NCI-H774 (cell line): Measurements from ENCODE around the gene PTBP1.
A peak's percentile ranks its signal among the peaks of the same experiment; 100 is the strongest.

Source experiments
- DNase-seq: peaks from one replicate; lab custom pipeline; 2025; lab: John Stamatoyannopoulos, UW

The PTBP1 gene

GRCh38 chr19:797528-798414, 519 bp downstream of the PTBP1 start:
- peak; percentile 93 for DNase-seq

- DNase-seq = no peak
Measured at GRCh38 chr19:798415-799075, 1.3 kb downstream of the PTBP1 start.

- DNase-seq = no peak
Measured at GRCh38 chr19:799076-799881, 2.0 kb downstream of the PTBP1 start.

- DNase-seq = no peak
Measured at GRCh38 chr19:800360-801029, 3.2 kb downstream of the PTBP1 start.

GRCh38 chr19:801030-801860, 4.0 kb downstream of the PTBP1 start:
- no peak for DNase-seq

- no peak for DNase-seq
Measured at GRCh38 chr19:801861-802497, 4.7 kb downstream of the PTBP1 start.

GRCh38 chr19:802498-803098, 5.3 kb downstream of the PTBP1 start:
- no peak for DNase-seq

- DNase-seq = no peak
Measured at GRCh38 chr19:803099-803561, 5.9 kb downstream of the PTBP1 start.

- DNase-seq = no peak
Measured at GRCh38 chr19:803686-804418, 6.6 kb downstream of the PTBP1 start.

GRCh38 chr19:804419-805165, 7.3 kb downstream of the PTBP1 start:
- DNase-seq = no peak

- DNase-seq = no peak
Measured at GRCh38 chr19:805166-805551, 7.9 kb downstream of the PTBP1 start.

GRCh38 chr19:805600-806550, 8.6 kb downstream of the PTBP1 start:
- DNase-seq = no peak

GRCh38 chr19:806815-807421, 9.7 kb downstream of the PTBP1 start:
- DNase-seq = no peak

GRCh38 chr19:807627-808422, 10.6 kb downstream of the PTBP1 start:
- no peak for DNase-seq

GRCh38 chr19:808423-808775, 11.1 kb downstream of the PTBP1 start:
- no peak for DNase-seq
